GM18505 (cell line): ENCODE measurements around the gene ZNF655.
"Not testable (repeated sequence)": the region's sequence is repeated elsewhere in the genome, so short reads cannot be mapped to it uniquely, and the experiment has no call there.

Source experiments
- ATAC-seq: cut with Tn5 transposase; IDR thresholded peaks from one replicate; pipeline ENCODE4 v1.9.1; 2021; ENCODE audit not compliant: unreplicated experiment
- POLR2A ChIP-seq: IDR thresholded peaks from 4 replicates; pipeline ENCODE4 v1.6.1; 2011; ENCODE audit warnings: borderline replicate concordance; ENCODE audit not compliant: insufficient read depth, insufficient read length; ENCODE audit errors: extremely low read depth

Gene ZNF655

DNA sequence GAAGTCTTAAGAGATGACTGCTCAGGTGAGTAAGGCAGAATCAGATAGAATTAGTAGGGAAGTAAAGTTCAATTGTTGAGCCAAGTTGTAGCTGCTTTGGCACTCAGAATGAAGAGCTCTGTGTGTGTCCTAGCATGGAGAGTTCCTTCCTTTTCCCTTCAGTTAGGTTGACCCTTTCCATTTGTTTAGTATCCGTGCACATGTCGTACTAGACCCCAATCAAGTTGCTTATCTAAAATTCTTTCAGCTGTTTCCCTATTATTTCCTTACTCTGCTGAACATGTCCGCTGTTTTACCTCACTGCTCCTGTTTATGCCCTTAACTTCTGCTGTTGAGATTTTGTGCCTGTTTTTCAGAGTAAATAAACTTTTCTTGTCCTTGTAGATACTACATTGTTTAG, 13.3 kb downstream of the ZNF655 start:
- ATAC-seq = no peak
- no peak for TF ChIP-seq POLR2A

DNA sequence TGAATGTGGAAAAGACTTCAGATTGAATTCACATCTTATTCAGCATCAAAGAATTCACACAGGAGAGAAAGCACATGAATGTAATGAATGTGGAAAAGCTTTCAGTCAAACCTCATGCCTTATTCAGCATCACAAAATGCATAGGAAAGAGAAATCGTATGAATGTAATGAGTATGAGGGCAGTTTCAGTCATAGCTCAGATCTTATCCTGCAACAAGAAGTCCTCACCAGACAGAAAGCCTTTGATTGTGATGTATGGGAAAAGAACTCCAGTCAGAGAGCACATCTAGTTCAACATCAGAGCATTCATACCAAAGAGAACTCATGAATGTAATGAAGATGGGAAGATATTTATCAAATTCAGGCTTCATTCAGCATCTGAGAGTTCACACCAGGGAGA, 14.8 kb downstream of the ZNF655 start:
- TF ChIP-seq POLR2A = no peak
- ATAC-seq = no peak

DNA sequence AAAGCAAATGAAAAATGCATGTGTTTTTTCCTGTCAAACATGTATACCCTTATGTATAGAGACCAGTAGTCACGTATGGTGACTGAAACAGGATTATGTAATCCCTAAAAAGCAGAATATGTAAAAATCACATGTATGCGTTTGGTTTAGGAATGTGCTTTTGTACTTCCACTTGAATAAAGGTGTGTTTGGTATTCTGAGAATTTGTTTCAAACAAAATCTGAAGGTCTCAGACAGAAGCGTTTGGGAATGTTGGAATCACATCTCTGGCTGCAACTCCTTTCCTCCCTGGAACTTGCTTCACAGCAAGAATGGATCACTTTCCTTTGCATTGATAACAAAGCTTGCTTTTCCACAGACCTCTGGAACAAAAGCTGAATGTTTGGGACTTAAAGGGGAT, 17.8 kb downstream of the ZNF655 start:
- TF ChIP-seq POLR2A = no peak
- ATAC-seq = no peak

DNA sequence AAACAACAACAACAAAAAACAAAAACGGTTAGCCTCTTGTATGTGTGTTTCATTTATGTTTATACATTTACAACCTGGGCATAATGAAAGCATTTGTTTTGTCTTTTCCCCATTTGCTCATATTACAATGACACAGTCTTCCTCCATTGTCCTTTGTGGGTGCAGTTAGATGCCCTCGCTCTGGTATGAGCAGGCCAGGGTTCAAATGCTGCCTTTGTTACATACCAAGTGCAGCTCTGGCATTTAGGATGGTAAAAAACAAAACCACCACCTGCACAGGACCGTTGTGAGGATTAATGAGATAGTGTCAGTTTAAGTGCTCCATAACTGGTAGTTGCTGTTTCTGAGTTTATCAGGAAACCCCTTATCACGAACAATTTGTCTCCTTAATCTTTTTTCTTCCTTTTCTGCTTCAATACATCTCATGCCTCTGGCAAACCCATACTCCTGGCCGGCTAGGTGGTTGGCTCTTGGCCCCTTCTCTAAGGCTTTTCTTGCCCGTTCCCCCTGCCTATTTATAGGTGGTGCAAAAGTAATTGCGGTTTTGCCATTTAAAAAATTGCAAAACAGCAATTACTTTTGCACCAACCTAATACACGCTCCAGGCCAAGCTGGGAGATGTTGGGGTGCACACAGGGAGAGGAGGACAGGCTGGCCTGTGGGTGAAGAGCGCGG, 21.0 kb downstream of the ZNF655 start:
- no peak for ATAC-seq
- no peak for TF ChIP-seq POLR2A

DNA sequence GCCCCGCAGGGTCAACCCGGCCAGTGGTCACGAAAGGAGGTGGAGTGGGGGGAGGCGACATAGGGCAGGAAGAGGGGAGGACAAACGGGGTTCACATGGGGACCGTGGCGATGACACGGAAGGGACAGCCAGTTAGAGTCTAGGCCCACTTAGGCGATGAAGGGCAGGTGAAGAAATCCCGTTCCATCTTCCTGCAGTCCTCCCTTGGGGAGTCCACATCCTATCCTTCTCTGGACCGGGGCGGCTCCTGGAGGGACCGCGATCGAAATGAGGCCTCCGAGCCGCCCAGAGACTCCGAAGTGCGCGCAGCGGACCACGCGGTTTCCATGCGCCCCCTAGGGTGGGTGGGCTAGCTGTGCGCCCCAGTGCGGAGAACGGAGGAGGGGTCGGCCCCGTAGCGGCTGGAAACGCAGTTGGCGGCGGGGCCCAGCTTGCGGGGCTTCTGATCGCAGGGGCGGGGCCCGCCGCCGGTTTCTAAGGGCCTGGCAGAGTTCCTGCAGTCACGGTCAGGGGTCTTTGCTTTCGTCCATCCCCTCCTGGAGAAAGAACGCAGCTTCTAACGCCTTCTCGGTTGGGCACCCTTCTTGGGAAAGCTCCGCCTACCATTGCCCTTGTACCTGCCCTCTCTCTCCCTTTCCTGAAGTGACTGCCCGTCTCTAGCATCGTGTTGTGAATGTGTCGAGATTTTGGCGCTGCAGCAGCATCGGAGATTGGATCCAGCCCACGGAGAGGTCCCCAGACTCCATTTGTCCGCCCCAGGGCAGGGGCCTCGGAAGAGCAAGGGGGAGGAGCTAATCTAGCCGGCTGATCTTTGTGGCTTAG, 21.7 kb downstream of the ZNF655 start:
- no peak for TF ChIP-seq POLR2A
- no peak for ATAC-seq

DNA sequence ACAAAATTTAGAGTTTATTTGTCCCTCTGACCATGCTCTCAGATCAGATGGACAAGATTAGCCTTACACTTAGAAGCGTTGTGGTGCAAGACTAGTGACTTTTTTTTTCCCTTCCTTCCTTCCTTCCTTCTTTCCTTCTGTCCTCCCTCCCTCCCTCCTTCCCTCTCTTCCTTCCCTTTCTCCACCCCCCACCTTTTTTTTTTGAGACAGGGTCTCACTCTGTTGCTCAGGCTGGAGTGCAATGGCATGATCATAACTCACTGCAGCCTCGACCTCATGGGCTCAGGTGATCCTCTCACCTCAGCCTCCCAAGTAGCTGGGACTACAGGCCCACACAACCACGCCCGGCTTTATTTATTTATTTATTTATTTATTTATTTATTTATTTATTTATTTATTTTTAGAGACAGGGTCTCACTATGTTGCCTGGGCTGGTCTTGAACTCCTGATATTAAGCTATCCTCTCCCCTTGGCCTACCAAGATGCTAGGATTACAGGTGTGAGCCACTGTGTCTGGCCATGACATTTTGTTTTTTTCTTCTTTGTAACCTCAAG, 22.4 kb downstream of the ZNF655 start:
- not testable (repeated sequence) for ATAC-seq

DNA sequence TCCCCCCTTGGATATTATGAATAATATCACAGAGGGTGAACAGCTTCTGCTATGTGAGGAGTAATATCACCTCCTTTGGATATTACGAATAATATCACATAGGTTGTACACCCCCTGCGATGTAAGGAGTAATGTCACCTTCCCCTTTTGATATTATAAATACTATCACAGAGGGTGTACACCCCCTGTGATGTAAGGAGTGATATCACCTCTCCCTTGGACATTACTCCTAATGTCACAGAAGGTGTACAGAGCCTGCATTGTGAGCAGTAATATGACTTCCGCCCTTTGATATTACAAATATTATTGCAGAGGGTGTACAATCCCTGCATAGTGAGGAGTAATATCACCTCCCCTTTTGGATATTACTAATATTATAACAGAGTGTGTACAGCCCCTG, 30.4 kb downstream of the ZNF655 start:
- ATAC-seq = no peak
- TF ChIP-seq POLR2A = no peak

DNA sequence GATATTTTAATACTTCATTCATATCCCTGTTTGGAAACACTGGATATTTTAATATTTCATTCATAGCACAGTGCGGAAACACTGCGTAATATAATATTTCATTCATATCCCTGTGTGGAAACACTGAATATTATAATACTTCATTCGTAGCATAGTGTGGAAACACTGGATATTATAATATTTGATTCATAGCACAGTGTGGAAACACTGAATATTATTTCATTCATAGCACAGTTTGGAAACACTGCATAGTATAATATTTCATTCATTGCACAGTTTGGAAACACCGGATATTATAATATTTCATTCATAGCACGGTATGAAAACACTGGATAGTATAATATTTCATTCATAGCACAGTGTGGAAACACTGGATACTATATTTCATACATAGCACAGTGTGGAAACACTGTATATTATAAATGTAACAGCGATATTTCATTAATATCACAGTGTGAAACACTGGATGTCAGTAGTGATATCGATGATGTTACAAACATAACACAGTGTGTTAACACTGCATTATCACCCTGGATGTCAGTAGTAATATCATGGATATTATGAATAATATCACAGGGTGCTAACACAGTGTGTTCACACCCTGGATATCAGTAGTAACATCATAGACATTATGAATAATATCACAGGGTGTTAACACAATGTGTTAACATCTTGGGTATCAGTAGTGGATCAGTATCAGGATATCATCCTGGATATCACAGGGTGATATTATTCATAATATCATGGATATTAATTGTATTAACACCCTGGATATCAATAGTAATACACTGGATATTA, 36.7 kb downstream of the ZNF655 start:
- no peak for ATAC-seq
- TF ChIP-seq POLR2A = no peak

DNA sequence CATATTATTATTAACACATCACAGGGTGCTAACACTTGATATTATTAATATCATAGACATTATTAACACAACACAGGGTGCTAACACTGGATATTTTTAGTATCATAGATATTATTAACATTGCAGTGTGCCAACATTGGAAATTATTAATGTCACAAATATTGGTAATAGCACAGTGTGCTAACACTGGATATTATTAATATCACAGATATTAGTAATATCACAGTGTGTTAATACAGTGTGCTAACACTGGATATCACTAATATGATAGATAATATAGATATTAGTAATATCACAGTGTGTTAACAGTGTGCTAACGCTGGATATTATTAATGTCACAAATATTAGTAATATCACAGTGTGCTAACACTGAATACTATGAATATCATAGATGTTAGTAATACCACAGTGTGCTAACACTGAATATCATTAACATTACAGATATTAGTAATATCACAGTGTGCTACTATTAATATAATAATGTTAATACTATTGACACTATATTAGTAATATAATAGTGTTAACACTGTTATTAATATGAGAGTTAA, 38.0 kb downstream of the ZNF655 start:
- no peak for TF ChIP-seq POLR2A
- ATAC-seq = no peak

DNA sequence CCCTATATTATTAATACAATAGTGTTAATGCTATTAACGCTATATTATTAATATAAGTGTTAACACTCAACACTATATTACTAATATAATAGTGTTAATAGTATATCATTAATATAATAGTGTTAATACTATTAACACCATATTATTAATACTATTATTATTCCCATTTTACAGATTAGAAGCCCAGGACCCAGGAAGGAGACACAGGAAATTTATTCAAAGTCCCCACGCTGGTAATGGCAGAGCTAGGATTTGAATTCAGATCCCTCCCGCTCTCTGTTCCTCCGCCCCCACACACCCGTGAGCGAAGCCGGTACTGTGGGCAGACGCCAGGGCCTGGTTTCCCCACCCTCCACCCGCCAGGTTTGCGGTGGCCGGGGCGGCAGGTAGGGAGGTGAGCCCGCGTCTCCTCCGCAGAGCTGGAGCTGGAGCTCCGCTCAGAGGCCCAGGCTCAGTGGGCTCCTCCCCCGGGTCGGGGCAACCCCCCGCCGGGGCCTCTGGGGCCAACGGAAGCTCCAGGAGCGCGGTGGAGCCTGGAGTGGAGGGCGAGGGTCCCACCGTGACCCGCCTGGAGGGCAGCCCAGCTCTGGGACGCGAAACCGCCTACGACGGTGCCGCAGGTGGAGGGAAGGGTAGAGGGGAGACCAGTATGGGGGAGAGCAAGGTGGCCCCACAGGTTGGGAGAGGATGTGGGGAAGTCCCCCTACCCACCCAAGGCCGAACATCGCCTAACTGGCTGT, 39.5 kb downstream of the ZNF655 start, which contains the start of gene TMEM225B:
TSS of gene TMEM225B (plus strand) at position 506 of the 740 bp plus-strand sequence. CDS start 6,122 bp downstream, outside the sequence.
- no peak for ATAC-seq
- TF ChIP-seq POLR2A = no peak

DNA sequence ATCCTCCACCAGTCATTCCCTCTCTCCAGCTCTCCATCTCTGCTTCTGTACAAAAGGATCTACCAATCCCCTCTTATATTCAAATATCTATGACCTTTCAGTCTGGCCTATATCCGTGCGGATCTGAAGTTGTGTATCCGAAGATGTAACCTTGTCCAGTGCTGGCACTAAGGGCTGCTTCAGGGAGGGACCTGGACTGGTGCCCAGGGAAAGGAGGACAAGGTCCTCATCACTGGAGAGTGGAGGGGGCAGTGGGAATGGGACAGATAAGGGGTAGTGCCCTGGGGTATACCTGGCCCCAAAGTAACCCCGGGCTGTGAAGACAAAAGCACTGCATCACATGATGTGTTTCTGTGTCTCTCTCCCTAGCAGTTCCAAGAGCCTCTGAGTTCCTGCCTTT, 41.4 kb downstream of the ZNF655 start:
- TF ChIP-seq POLR2A = no peak
- no peak for ATAC-seq

DNA sequence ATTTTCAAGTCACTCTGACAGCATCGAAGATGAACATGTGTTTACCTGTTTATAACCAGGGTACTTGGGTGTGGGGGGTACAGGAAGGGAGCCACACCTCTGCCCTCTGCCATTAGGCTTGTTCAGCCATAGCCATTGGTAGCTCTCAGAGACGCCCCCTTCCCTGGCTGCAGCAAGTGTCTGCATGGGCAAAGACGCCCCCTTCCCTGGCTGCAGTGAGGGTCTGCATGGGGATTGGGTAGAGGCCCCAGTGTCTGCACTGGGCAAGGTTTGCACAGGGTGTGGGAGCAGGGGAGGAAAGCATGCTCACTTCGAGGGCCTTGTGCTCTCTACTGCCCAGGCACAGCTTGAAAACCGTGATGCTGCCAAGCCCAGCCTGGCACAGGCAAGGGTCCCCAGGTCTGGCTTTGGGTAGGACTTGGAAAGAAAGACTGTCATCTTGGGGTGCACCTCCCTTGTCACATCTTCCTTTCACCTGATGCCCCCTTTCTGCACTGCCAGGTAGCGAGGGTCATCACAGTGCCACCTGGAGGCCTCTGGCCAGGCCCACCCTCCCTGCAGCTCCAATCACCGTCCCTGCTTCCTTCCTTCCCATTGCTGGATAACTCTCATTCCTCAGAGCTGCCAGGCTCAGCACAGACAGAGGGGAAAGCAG, 43.3 kb downstream of the ZNF655 start:
- ATAC-seq = no peak
- no peak for TF ChIP-seq POLR2A

DNA sequence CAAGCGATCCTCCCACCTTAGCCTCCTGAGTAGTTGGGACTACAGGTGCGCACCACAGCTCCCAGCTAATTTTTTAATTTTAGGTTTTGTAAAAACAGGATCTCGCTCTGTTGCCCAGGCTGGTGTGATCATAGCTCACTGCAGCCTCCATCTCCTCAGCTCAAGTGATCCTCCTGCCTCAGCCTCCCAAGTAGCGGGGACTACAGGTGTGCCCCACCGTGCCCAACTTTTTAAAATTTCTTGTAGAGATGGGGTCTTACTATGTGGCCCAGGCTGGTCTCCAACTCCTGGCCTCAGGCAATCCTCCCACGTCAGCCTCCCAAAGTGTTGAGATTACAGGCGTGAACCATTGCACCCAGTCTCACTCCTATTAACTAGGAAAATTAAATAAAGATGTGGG, 47.1 kb downstream of the ZNF655 start:
- no peak for TF ChIP-seq POLR2A
- ATAC-seq = no peak

DNA sequence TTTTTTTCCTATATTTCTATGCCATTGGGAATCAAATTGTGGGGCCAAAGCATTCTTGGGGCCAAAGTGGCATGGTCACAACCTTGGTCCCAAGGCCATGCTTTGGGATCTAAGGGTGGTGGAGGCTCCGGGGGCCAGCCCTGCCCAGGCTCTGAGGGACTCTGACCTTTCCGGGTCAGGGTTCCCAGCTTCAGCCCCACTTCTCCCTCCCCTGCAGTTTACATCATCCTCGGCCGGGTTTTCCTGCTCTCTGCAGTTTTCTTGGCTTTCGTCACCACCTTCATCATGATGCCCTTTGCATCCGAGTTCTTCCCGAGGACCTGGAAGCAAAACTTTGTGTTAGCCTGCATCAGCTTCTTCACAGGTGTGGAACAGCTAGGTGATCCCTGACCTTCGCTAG, 48.1 kb downstream of the ZNF655 start:
- ATAC-seq = no peak

More for the DNA sequence above, 48.1 kb downstream of the ZNF655 start:
- TF ChIP-seq POLR2A = no peak
